AG09319 (cell line): ENCODE measurements around the gene BIN2.

Source experiments
- DNase-seq: peaks from one replicate; pipeline ENCODE4 v3.0.0-alpha.2; 2010; ENCODE audit warnings: low read depth; ENCODE audit errors: extremely low read depth
- CTCF ChIP-seq: IDR thresholded peaks from 2 replicates; pipeline ENCODE4 v1.5.1; 2011; ENCODE audit warnings: low read depth, mild to moderate bottlenecking, inconsistent platforms, low read length, moderate library complexity

BIN2 gene

GRCh38 chr12:51238510-51239334, 85.3 kb downstream of the BIN2 start, which contains the start of gene DAZAP2:
TSS of gene DAZAP2 (plus strand) at chr12:51238826. CDS start at chr12:51238908, 82 bp downstream.
- TF ChIP-seq CTCF, result peak; percentile 3; the same call in 1 of the 2 replicates
- peak; percentile 88 for DNase-seq

DNA sequence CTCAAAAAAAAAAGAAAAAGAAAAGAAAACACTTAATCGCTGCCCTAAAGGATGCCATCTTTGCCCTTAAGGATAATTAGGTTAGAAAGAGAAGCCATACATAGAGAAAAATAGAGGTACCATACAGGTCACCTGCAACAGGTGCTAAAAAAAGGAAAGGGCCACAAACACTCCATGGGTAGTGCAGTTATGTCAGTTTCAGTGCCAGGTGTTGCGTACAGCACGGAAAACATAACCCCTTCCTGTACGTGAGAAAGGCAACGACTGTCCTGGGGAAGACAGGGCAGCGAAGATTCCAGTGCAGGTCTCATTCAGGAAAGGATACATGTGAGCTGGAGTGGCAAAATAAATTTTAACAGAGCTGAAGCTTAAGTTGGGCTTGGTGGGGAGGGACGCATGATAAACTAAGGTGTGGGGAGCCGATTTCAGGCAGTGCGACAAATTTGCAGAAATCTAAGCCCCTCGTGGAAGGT, 85.9 kb downstream of the BIN2 start:
- DNase-seq, result no peak
- TF ChIP-seq CTCF, result no peak

GRCh38 chr12:51234530-51234929, 89.4 kb downstream of the BIN2 start:
- TF ChIP-seq CTCF, result no peak
- no peak for DNase-seq

GRCh38 chr12:51232642-51233041, 91.3 kb downstream of the BIN2 start:
- TF ChIP-seq CTCF, result no peak
- no peak for DNase-seq
